Raji (cell line): ENCODE measurements around the gene CROCC.

ENCODE experiments used
- POLR2A ChIP-seq: IDR thresholded peaks from 2 replicates; pipeline ENCODE4 v1.6.1; 2011; ENCODE audit warnings: low read depth, low read length, control low read depth; ENCODE audit not compliant: insufficient read depth

The CROCC gene

DNA sequence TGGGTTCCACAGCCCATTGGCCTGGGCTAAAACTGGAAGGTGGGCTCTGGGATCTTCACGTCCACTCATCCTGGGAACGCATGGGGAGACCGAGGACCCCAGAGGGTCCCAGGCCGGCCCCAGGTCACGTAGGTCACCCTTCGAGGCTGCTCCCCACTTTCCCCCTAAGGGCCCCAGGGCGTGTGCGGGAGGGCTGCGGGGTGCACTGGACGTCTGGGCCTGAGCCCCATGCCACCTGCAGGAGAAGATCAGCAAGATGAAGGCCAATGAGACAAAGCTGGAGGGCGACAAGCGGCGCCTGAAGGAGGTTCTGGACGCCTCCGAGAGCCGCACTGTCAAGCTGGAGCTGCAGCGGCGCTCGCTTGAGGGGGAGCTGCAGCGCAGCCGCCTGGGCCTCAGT, 46.2 kb downstream of the CROCC start:
- TF ChIP-seq POLR2A: no peak

- TF ChIP-seq POLR2A: no peak
Measured at GRCh38 chr1:16968372-16968771, 46.6 kb downstream of the CROCC start.

- TF ChIP-seq POLR2A: no peak
Measured at GRCh38 chr1:16969057-16969611, 47.4 kb downstream of the CROCC start.

DNA sequence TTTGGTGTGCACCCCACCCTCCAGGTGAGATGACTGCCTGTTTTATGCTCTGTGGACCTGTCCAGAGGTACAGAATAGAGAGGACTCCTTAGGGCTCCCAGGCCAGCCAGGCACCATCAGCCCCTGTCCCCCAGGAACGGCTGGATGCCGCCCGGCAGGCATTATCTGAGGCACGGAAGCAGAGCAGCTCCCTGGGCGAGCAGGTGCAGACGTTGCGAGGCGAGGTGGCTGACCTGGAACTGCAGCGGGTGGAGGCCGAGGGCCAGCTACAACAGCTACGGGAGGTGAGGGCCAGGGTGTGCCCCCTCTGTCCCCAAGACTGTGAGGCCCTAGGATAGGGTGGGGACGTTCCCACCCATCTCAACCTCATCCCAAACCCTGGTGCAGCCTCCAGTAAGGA, 47.9 kb downstream of the CROCC start:
- no peak for TF ChIP-seq POLR2A

DNA sequence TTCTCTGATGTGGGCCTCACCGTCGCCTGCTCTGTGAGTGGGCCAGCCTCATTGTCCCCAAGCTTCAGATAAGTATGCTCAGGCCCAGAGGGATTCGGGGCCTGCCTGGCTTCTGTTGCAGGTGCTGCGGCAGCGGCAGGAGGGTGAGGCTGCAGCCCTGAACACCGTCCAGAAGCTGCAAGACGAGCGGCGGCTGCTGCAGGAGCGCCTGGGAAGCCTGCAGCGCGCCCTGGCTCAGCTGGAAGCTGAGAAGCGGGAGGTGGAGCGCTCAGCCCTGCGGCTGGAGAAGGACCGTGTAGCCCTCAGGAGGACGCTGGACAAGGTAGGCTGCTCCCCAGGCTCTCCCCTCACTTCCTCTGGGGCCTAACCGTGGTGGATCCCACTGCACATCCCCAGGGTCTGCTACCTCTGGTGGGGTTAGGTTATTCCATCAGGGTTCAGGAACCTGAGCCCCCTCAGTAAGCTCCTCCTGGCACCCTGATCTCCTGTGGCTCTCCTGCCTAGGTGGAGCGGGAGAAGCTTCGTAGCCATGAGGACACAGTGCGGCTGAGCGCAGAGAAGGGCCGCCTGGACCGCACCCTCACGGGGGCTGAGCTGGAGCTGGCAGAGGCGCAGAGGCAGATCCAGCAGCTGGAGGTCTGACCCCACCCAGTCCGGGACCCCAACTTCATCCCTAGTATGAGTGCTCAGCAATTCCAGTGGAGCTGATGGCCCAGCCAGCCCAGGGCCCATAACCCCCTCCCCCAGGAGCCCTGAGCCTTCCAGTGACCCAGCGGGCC, 48.6 kb downstream of the CROCC start:
- no peak for TF ChIP-seq POLR2A

GRCh38 chr1:16971341-16972188, 49.8 kb downstream of the CROCC start:
- TF ChIP-seq POLR2A: no peak

DNA sequence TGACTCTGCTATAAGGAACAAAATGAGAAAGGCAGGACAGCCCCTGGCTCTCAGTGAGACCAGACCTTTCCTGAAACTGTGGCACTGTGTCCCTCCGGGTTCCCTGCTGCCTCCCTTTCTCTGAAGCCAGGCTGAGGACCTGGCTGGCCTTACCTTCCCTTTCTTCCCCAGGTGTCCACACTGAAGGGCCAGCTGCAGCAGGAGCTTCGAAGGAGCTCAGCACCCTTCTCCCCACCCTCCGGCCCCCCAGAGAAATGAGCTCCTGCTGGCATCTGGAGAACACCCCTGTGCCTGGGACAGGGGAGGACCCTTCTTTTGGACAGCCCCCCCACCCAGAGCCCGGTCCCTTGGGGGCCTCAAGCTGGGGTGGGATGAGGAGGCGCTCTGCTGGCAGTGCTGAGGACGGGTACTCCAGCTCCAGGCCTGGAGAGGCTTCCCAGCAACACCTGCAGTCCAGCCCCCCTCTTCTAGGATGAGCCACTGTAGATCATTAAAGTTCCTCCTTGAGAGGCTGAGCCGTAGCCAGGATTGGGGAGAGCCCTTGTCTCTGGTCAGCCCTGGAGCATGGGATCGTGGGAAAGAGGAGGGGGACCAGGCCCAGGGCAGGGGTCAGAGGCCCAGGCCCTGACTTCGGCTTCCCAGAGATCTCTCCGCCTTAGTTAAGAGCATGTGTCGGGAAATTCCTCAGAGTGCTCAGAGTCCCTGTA, 50.6 kb downstream of the CROCC start:
- TF ChIP-seq POLR2A: no peak

DNA sequence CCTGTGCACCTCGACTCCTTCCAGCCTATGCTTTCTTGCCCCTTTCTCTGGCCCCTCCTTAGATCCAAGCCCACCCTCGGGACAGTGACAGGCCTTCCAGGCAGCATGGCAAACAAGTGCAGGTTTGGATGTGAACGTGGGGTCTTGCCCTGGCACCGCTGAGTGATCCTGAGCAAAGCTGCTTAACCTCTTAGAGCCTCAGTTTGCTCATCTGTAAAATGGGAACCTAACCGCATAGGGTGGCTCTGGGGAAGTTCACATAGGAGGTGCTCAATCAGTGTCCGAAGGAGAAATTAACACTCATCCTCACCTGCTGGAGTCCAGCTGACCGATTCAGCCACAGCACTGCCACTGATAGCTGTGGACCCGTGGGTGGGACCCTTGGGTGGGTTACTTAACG, 51.5 kb downstream of the CROCC start:
- TF ChIP-seq POLR2A: no peak

DNA sequence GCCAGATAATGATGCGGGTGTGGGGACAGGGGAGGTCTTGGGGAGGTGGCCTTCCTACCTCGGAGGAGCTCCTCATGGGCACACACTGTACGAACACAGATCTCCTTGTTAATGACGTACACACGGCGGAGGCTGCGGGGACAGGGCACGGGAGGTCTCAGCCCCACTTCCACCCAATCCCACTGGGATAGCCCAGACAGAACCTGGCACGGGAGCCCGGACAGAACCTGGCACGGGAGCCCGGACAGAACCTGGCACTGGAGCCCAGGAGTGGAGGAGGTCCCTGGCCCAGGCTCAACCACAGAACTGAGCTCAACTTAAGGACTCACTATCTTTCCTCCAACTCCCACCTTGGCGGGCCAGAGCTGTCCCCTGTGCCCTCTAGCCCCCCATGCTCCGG, 53.5 kb downstream of the CROCC start:
- no peak for TF ChIP-seq POLR2A

DNA sequence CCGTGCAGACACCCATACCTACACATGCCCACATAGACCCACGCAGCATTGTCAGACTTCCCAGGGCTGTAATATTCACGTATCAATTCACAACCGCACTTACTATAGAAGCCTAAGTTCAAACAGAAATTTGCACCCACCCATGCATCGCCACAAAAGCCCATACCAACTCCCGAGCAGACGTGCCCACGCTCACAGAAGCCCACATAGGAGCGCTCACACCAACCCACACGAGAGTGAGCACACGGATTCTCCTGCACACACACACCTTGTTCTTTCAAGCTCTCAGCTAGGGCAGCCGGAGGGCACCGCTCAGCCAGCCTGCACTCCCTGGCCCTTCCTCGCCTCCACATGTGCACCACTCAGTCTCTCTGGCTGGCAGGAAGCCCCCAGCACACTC, 54.1 kb downstream of the CROCC start:
- TF ChIP-seq POLR2A: no peak

DNA sequence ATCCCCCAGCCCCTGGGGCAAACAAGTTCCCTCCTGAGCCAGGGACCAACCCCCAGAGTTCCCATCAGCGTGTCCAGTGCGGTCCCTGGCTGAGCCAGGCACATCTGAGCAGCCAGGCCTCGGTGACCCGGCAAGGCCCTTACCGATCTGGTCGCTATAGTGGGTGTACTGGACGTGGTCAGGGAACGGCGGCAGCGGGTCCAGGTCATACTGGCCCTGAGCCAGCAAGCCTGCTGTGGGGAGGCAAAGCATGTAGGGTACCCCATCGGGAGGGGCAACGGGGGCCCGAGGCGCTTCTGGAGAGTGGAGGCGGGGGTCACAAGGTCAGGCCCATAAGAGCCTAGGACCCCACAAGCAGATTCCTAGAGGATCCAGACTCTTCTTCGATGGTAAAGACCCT, 55.2 kb downstream of the CROCC start:
- no peak for TF ChIP-seq POLR2A

- no peak for TF ChIP-seq POLR2A
Measured at GRCh38 chr1:16977377-16977776, 55.6 kb downstream of the CROCC start.

DNA sequence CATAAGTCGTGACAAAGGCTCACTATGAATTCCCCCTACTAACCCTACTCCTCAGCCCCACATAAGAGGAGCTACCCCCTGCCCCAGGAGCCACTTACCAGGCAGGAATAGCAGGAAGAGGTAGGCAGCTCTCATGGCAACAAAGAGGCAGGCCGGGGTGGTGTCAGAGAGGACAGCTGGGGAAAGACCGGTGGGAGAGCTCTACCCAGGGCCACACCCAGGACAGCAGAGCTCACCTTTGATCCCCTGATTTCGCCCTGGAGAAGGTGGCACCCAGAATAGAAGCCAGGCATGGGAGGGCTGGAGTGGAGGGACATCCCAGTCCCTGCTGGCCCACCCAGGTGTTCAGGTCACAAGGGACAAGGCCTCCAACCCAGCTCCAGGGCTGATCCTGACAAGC, 56.4 kb downstream of the CROCC start:
- no peak for TF ChIP-seq POLR2A

DNA sequence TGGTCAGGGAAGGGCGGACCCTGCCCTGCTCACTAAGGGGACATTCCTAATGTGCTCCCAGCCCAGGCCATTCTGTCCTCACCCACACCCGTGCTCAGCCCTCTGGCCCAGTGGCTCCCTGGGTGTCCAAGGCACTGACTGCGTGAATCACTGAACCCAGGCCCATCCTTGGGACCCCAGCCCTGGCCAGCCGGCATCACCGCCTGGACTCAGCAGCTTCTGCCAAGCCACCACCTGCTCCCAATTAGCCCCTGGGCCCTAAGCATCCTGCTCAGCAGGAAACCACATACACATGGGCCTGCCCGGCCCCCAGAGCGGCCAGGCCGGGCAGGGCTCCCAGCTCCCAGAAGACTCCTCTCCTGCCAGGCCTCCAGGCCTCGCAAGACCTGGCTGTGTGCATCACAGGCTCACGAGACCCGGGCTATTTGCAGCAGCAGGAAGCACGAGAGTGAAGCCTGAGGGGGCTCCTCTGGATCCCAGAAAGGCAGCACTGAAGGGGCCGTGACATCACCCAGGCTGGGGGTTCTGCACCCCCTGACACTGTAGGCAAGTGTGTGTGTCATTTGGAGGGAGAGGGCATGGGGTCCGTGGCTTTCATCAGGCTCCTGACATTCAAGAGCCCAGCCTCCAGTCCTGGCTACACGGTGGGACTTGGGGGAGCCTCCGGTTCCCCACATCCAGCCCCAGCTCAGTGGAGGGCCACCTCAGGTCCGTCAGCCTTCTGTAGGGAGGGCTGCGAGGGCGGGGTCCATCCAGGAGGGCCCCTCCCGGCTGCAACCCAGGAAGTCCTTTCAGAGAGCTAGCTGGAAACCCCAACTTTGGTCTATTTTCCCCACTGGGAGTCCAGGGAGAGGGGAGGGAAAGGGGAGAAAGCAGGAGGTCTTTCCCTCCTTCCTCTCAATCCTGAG, 57.1 kb downstream of the CROCC start:
- no peak for TF ChIP-seq POLR2A

DNA sequence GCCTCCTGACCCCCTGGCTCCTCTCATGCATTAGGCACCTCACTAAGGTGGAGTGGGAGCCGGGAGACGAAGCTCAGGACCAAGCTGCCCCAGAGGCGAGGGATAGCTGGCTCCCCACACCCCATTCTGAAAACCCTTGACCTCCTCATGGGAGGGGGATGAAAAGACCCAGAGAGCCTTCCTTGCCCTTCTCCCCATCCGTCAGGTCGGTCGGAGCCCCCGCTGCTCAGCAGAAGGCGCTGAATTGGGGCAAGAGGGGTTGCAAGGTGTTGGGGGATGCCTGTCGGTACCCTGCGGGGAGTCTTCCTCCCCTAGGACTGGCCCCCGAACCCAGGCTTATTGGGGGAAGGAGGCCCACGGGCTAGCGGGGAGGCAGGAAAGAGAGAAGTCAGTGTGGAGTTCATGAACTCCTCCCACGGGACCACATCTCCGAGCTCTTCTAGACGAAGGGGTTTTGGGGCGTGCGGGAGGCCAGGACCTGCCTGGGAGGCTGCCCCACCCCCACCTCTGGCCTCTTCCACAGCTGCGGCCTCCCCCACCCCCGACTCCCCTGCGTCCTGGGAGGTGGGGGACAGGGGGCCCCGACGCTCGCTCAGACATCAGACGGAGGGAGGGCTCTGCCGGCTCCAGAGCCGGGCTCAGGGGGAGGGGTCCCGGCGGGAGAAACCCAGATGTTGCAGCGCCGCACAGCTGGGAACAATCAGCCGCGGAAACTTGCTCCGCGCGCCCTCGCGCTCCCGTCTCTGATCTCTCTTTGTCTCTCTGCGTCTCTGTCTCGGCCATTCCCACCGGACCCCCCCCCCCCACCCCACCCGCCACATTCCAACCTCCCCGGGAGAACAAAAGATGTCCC, 58.0 kb downstream of the CROCC start:
- TF ChIP-seq POLR2A: no peak
